ENCODE results near the gene PAX7.
"Not testable (repeated sequence)": the region's sequence is repeated elsewhere in the genome, so short reads cannot be mapped to it uniquely, and the experiment has no call there.

PAX7 gene

DNA sequence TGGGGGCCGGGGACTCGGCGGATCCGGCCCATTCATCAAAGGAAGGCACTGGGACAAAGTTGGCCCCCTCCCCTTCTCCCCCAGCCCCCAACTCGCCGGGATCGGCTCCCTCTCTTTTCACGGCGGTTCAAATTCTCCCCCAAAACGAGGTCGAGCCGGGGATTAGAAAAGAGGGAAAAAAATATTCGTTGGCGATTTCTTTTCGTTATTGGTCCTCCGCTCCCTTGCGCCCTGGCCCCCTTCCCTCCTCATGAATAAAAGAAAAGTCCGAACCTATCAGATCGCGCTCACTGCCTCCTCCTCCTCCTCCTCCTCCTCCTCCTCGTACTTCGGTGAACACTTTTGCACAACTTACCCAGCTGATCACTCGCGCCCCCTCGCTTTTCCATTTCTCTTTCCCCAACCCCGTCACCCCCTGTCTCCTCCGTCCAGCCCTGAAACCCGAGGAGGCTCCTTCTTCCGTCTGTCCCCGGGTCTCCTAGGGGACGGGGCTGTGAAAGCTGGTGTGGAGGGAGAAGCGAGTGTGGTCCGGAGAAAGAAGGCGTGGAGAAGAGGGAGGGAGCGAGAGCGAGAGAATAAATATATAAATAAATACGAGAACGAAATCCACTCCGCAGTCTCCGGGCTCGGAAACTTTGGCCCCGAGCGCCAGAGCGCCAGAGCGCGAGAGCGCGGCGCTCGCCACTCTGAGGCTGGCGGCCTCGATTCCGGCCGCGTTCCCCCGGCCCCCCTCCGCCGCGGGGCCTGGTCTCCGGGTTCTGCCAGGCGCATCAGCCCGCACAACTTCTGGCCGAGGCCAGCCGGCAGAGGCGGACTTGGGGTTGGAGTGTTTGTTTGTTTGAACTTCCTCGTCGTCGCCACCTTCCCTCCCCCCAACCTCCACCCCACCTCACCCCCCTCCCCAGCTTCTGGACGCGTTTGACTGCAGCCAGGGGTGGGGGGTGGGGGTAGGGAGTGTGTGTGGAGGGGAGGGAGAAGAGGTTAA lies at the start of gene PAX7:
Gene PAX7, plus strand, starts transcription at position 336 of the 985 bp plus-strand sequence. CDS start 758 bp downstream, outside the sequence.
- no peak for DNase-seq (ENCODE audit: low read depth)

DNA sequence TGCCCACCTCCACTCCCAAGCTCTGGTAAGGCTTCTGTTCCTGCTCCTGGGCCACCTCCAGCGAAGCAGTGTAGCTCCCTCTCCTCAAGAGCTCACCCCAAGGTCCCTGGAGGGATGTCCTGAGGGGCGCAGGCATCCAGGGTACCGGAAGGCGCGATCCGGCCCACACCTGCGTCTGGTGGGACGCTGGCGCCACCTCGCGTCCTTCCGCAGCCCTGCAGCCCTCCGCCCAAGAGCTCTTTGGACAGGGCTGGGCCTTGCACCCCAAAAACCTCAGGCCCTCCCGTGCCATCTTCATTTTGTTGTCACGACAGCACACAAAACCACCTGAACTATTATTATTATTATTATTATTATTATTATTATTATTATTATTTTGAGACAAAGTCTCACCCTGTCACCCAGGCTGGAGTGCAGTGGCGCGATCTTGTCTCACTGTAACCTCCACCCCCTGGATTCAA lies 49.2 kb upstream of the PAX7 start:
- DNase-seq (ENCODE audit: low read depth) = no peak

DNA sequence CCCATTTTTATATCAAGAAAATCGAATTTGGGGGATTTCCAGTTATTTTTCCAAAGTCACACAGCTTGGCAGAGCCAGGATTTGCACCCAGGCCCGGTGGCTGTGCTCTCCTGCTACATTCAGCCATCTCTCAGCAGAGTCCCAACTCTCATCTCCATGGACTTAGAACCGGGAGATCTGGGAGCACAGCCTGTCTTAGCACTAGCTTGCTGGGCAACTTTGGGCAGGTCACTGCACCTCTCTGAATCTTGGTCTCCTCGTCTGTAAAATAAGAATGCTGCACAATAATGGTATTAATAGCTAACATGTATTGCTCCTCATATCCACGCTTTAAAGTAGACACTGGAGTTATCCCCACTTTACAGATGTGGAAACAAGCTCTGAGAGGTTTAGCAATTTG lies 47.8 kb upstream of the PAX7 start:
- DNase-seq (ENCODE audit: low read depth) = no peak

DNA sequence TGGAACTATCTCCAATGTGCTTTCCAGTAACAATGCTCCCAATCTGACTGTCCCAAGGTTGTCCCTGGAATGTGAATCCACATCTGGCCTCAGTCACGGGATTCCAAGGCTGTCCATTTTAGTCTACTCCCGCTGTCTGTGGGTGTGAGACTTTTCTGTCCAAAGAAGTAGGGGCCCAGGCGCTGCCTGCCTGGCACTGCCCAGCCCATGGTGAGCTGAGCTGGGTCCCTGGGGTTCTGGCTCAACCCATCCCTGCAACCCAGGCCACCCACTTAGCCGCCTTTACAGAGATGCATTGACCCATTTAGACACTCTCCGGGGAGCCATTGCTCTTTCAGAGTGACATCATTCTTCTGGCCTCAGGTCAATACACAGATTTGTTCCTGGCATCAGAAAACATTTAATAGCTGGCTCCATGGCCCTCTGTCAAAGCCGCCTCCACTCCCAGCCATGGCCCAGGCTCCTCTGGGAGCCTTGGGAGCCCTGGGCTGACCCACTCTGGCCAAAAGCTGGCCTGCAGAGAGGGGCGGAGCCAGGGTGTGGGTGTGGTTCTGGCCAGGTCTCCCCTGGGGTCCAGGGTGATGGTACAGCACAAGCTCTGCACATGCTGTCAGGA lies 47.2 kb upstream of the PAX7 start:
- DNase-seq (ENCODE audit: low read depth) = no peak

DNA sequence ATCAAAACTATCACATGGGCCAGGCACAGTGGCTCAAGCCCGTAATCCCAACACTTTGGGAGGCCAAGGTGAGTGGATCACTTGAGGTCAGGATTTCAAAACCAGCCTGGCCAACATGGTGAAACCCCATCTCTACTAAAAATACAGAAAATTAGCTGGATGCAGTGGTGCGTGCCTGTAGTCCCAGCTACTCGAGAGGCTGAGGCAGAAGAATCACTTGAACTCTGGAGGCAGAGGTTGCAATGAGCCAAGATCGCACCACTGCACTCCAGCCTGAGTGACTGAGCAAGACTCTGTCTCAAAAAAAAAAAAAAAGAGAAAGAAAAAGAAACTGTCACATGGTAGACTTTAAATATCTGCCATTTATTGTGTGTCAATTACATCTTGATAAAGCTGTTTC lies 44.6 kb upstream of the PAX7 start:
- DNase-seq (ENCODE audit: low read depth) = not testable (repeated sequence)

DNA sequence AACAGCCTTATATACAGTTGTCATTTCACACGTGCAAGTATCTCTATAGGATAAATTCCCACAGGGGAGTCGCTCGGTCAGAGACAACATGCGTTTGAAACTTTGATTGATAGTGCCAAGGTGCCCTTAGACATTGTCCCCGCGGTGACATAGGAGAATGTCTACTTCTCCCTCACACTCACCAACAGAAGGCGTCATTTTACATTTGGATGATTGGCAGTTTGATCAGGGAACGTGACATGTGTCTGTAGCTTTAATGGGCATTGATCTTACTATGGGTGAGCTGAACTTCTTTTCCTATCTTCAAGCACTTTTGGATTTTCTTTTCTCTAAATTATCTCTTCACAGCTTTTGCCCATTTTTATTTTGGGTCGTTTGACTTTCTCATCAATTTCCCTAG lies 42.6 kb upstream of the PAX7 start:
- DNase-seq (ENCODE audit: low read depth) = no peak

DNA sequence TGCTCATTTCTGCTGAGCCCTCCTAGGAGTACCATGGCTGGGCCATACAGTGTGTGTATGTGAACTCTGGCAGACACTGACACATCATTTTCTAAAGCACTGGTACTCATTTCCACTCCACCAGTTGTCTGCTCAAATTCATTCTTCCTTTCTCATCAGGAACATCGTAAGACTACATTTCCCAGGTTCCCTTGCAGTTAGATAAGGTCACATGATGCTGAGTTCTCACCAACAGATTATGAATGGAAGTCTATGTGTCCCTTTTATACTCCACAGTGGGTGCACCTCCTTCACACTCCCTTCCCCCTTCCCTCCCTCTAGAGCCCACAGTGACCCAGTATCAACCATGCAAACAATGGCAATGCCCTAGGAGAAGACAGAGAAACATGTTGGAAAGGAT lies 38.3 kb upstream of the PAX7 start:
- DNase-seq (ENCODE audit: low read depth) = no peak

DNA sequence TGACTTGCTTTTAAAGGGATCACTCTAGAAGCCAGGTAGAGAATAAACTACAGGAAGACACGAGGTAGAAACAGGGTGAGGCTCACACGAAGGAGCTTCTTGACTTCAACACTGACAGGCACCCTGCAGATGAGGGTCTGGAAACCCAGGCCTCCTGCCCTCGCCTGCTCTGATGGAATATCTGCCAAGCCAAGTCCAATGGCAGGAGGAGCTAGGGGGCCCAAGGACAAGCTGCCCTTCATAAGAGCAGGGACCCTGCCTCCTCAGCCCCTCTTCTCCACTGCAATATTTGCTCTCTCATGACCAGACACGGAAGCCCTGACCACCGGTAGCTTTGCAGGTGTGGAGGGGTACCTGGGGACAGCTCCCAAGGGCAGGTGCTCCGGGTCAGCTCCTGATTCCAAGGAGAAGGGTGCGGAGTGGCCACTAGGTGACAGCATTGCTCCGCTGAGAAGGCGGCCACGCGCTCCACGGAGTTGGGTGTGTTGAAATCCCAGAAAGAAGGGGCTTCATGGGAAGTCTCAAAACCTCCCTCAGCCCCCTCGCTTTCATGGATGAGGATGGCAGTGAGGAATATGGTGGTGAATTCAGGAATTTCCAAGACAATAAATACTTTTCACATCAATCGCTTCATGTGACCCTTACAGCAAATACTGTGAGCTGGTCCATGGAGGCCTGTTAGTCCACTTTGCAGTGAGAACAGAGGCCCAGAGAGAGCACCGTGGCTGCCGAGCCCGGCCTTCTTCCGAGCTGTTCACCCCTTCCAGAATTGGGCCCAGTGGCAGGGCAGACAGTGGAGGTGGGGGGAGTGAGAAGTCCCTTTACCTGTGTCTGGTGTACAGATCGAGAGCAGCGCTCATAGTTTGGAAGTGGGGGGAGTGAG lies 33.2 kb upstream of the PAX7 start:
- no peak for DNase-seq (ENCODE audit: low read depth)

DNA sequence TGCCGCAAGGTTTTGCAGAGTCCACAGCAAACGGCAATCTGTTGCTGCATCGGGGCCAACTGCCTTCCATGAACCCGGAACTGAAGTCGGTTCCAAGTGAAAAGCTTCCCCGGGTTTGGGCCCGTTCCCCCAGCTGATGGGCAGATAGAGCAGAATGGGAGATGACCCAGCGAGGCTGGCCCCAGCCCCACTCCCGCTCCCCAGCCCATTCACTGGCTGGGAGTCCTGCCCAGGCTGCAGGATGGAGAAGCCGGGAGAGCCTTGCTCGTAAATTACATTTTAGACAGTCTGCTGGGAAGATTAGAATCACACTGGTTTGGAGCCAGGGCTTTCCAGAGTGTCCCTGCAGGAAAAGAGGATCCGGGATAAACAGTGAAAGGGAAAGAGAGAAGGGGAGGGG lies 31.6 kb upstream of the PAX7 start:
- no peak for DNase-seq (ENCODE audit: low read depth)

DNA sequence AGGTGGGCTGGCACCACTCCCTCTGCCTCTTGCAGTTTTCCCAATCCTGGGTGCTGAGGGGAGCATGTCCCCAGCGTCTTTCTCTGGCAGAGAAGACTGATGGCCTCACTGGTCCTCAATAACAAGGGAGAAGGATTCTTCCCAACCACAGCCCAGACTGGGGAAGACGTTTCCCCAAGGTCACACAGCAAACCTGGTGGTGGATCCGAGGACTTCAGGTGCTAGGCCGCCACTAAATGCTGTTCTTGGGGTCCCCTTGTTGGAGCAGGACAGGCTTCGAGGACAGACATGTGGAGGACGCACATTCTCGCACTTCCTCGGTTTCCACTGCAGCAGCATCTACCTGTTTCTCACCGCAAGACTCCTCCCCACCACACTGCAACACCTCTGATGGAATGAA lies 30.9 kb upstream of the PAX7 start:
- DNase-seq (ENCODE audit: low read depth) = no peak

DNA sequence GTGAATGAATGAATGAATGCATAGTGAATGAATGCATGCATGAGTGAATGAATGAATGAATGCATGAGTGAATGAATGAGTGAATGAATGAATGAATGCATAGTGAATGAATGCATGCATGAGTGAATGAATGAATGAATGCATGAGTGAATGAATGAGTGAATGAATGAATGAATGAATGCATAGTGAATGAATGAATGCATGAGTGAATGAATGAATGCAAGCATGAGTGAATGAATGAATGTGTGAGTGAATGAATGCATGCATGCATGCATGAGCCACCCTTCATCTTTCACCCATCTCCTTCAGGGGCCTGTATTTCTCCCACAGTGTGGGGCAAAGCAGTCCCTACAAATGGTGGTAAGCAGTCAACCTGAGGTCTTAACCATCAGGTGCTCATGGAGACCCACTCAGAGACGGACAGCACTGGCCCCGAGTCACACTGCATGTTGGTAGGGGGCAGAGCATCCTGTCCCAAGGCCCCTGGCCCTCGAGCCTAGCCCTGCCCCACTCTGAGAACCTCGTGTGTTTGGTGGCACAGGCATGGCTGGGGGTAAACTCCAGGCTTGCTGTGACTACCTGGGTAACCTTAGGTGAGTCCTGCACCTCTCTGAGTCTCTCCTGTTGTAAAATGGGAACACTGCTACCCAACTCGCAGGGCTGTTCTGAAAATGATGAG lies 28.0 kb upstream of the PAX7 start:
- DNase-seq (ENCODE audit: low read depth) = no peak

DNA sequence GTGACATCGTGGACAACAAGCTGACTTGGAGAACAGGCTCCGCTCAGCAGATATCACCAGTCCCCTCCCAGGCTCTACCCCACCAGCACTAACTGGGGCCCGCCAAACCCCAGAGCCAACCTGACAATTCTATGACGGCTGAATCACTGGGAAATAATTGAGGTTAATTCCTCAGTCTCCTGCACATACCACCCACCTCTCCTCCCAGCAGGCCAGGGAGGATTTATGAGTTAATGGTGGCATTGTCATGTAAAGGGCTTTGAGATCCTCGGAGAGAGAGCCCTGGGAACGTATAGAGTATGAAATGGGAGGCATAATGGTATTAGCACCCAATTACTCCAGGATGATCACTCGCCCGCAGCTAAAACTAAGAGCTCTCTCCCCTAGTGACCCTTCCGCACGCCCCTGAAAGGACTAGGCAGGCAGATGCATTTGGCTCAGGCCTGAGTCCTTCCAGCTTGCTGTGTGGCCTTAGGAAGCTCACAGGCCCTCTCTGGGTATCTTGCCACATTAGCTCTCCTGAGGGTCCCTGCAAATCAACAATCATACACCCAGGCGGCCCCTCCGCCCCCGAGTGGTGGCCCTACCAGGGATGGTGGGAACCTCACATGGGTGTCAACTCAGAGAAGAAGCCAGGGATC lies 27.3 kb upstream of the PAX7 start:
- no peak for DNase-seq (ENCODE audit: low read depth)

DNA sequence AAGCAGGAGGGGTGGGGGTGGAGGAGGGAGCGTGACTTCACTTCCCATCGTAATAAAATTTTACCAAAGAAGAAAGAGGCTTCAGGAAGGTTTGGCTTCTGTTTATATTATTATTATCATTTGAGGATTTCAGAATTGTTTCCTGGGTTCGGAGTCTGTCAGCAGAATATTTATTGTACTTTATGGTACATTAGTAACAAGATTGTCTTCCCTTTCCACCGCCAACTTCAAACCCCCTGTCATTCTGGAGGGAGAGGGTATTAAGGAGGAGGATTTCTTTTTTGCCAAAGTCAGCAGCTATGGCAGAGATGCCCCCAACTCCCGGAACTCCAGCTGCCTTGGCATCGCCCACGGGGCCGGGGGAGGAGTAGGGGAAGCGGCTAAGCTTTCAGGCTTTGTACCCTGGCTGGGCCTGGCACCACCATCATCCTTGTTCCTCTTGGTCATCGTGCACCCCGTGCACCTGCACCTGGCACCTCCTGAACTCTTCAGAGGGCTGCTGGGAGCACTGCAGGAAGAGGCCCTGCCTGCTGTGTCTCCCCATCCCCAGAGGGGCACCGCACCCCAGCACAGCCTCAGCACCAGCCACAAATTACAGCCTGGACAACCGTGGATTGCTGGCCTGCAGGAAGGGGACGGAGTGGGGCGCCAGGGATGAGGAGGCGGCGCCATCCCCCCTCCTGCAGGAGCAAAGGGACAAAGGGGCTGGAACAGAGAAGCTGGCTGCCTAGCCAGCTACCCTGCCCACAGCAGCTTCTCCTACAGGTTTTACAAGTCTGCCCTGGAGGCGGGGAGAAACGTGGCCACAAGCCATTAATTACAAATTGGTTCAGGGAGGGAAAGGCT lies 24.0 kb upstream of the PAX7 start:
- DNase-seq (ENCODE audit: low read depth) = no peak

DNA sequence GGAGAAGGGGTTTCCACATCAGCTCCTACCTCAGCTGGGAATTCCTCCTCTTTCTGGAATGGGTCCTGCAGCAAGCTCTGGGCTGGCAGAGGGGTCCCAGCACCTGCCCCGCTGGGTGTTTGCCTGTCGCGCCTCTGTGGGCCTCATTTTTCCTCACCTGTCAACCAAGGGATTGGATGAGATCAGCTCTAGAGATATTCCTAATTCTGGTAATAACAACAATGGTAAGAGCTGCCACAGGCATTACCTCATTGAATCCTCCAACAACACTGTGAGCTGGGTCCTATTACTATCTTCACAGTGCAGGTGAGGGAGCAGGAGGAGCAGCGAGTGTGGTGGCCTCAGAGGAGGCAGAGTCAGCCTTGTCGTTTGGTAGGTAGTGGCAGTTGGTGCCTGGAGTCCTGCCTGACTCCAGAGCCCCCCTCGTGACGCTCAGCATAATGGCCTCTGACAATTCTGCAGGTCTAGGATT lies 23.3 kb upstream of the PAX7 start:
- DNase-seq (ENCODE audit: low read depth) = no peak

DNA sequence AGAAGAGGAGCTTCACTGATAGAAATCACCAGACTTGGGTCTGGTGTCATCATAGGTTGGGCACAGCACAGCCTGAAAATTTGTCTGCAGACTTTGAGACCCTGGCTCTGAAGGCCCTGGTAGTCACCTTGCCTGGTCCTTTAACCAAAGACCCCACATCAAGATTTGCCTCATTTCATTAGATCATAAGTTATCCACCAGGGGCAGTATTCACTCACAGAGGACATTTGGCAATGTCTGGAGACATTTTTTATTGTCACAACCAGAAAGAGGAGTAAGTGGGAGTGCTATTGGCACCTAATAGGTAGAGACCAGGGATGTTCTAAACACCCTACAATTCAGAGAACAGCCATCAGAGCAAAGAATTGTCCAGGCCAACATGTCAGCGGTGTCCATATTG lies 22.1 kb upstream of the PAX7 start:
- DNase-seq (ENCODE audit: low read depth) = no peak

DNA sequence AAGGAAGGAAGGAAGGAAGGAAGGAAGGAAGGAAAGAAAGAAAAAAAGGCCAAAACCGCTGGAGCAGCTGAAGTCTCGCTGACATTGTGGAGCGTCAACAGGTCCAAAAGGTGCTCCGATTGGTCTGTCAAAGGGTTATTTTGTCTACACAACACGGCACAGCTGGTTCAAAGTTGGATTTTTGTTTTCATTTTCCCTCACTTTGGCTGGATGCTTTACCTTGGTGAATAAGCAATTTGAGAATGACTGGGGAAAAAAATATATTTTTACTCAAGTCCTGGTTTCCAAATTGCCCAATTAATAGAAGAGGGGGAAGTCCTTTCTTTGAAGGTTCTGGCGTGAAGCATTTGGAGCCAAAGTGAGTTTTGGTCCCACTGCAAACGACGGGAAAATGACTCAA lies 19.3 kb upstream of the PAX7 start:
- no peak for DNase-seq (ENCODE audit: low read depth)

DNA sequence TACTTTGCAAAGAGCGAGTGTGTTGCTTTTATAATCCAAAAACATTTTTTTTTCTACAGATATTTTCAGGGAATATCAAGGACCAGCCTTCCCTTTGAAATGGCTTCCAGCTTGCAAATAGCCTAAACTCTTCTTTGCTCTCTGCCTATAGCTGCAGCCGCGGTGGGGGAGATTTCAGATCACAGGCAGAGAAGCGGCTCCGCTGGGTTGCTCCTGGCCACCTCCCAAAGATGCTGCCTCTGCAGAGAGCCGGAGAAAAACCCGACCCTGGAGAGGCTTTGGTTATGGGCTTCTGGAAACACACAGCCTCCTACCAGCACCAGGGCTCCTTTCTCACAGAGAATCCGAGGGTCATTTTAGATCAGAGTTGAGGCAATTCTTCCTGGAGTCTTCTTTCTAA lies 18.6 kb upstream of the PAX7 start:
- no peak for DNase-seq (ENCODE audit: low read depth)

DNA sequence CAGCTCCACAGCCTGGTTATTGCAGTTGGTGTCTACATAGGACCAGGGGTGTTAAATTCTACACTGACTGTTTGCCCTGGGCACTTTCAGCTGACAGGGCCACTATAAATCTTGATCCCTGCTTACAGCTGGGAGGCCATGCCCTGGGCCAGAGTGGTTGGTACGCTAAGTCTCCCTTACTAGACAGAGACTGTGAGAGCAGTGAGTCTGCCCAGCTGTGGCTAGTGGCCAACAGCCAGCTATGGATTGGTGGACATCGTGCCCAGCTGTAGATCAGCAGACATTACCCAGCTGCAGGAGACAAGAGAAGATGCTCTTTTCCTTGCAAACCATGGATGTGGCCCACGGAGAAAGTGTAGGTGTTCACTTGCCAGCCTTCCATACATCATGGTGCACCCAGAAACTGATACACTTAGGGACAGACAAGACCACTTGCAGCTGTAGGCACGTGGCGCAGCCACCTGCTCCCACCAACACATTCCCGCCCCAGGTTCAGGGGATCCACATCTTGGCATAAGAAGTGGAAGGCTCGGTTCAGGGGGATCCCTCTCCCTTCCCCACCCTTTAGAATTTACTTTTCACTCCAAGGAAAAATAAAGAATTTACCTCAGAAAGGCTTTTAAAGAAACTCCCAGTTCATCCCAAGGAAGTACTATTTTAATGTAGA lies 16.4 kb upstream of the PAX7 start:
- no peak for DNase-seq (ENCODE audit: low read depth)
